ENCODE data around the gene RBM19.

Gene RBM19

GRCh38 chr12:113948151-113948914 is 17.8 kb downstream of the RBM19 start:
- Histone ChIP-seq H3K9me3 (ENCODE audit: insufficient read depth, low read depth, low read length) (no peaks in the 10 kb centered on the region), H3K9ac (ENCODE audit: low read depth, low read length) (no peak overlapping the region), H3K4me3 (ENCODE audit: low read length) (no peak overlapping the region), H3K27ac (ENCODE audit: low read length) (no peak overlapping the region), H3K27me3 (ENCODE audit: insufficient read depth, low read length) (no peaks in the 10 kb centered on the region), H3K4me1 (ENCODE audit: insufficient read depth, low read length) (no peaks in the 10 kb centered on the region), H3K36me3 (ENCODE audit: insufficient read depth, low read depth, low read length) (peaks cover 91% of the 10 kb centered on the region)

- no peaks in the 10 kb centered on the region for H3K4me1 ChIP-seq (ENCODE audit: insufficient read depth, low read length)
- H3K27ac ChIP-seq (ENCODE audit: low read length): no peak overlapping the region
- H3K36me3 ChIP-seq (ENCODE audit: insufficient read depth, low read depth, low read length): peaks cover 91% of the 10 kb centered on the region
- H3K27me3 ChIP-seq (ENCODE audit: insufficient read depth, low read length): no peaks in the 10 kb centered on the region
- no peaks in the 10 kb centered on the region for H3K9me3 ChIP-seq (ENCODE audit: insufficient read depth, low read depth, low read length)
- no peak overlapping the region for H3K4me3 ChIP-seq (ENCODE audit: low read length)
- H3K9ac ChIP-seq (ENCODE audit: low read depth, low read length): no peak overlapping the region
These were observed 19.9 kb downstream of the RBM19 start for GRCh38 chr12:113946175-113946574.

- no peak overlapping the region for H3K27ac ChIP-seq (ENCODE audit: low read length)
- no peak overlapping the region for H3K9ac ChIP-seq (ENCODE audit: low read depth, low read length)
- H3K27me3 ChIP-seq (ENCODE audit: insufficient read depth, low read length): no peaks in the 10 kb centered on the region
- no peaks in the 10 kb centered on the region for H3K9me3 ChIP-seq (ENCODE audit: insufficient read depth, low read depth, low read length)
- H3K36me3 ChIP-seq (ENCODE audit: insufficient read depth, low read depth, low read length): peaks cover 95% of the 10 kb centered on the region
- H3K4me1 ChIP-seq (ENCODE audit: insufficient read depth, low read length): no peaks in the 10 kb centered on the region
- no peak overlapping the region for H3K4me3 ChIP-seq (ENCODE audit: low read length)
These were observed 20.7 kb downstream of the RBM19 start for GRCh38 chr12:113945174-113946173.

GRCh38 chr12:113942209-113942608 is 23.9 kb downstream of the RBM19 start:
- Histone ChIP-seq H3K4me1 (ENCODE audit: insufficient read depth, low read length) (no peaks in the 10 kb centered on the region), H3K27me3 (ENCODE audit: insufficient read depth, low read length) (no peaks in the 10 kb centered on the region), H3K4me3 (ENCODE audit: low read length) (no peak overlapping the region), H3K36me3 (ENCODE audit: insufficient read depth, low read depth, low read length) (peaks cover 95% of the 10 kb centered on the region), H3K9ac (ENCODE audit: low read depth, low read length) (no peak overlapping the region), H3K9me3 (ENCODE audit: insufficient read depth, low read depth, low read length) (no peaks in the 10 kb centered on the region; the same call in 1 of the 2 replicates), H3K27ac (ENCODE audit: low read length) (no peak overlapping the region)

- H3K27me3 ChIP-seq (ENCODE audit: insufficient read depth, low read length): no peaks in the 10 kb centered on the region
- H3K36me3 ChIP-seq (ENCODE audit: insufficient read depth, low read depth, low read length): peaks cover 95% of the 10 kb centered on the region
- H3K27ac ChIP-seq (ENCODE audit: low read length): no peak overlapping the region
- H3K4me3 ChIP-seq (ENCODE audit: low read length): no peak overlapping the region
- no peaks in the 10 kb centered on the region; the same call in 1 of the 2 replicates for H3K9me3 ChIP-seq (ENCODE audit: insufficient read depth, low read depth, low read length)
- H3K4me1 ChIP-seq (ENCODE audit: insufficient read depth, low read length): no peaks in the 10 kb centered on the region
- H3K9ac ChIP-seq (ENCODE audit: low read depth, low read length): no peak overlapping the region
These were observed 25.0 kb downstream of the RBM19 start for GRCh38 chr12:113941208-113941486.

GRCh38 chr12:113940357-113941207 is 25.5 kb downstream of the RBM19 start:
- Histone ChIP-seq H3K9me3 (ENCODE audit: insufficient read depth, low read depth, low read length) (no peaks in the 10 kb centered on the region; the same call in 1 of the 2 replicates), H3K36me3 (ENCODE audit: insufficient read depth, low read depth, low read length) (peaks cover 91% of the 10 kb centered on the region), H3K27me3 (ENCODE audit: insufficient read depth, low read length) (no peaks in the 10 kb centered on the region), H3K4me3 (ENCODE audit: low read length) (no peak overlapping the region), H3K4me1 (ENCODE audit: insufficient read depth, low read length) (no peaks in the 10 kb centered on the region), H3K27ac (ENCODE audit: low read length) (no peak overlapping the region), H3K9ac (ENCODE audit: low read depth, low read length) (no peak overlapping the region)

- Histone ChIP-seq H3K4me1 (ENCODE audit: insufficient read depth, low read length) (no peaks in the 10 kb centered on the region), H3K36me3 (ENCODE audit: insufficient read depth, low read depth, low read length) (peaks cover 90% of the 10 kb centered on the region), H3K9me3 (ENCODE audit: insufficient read depth, low read depth, low read length) (no peaks in the 10 kb centered on the region; the same call in 1 of the 2 replicates), H3K27ac (ENCODE audit: low read length) (no peak overlapping the region), H3K27me3 (ENCODE audit: insufficient read depth, low read length) (no peaks in the 10 kb centered on the region), H3K9ac (ENCODE audit: low read depth, low read length) (no peak overlapping the region), H3K4me3 (ENCODE audit: low read length) (no peak overlapping the region)
These were observed 26.3 kb downstream of the RBM19 start for GRCh38 chr12:113939867-113940266.

- no peaks in the 10 kb centered on the region; the same call in 1 of the 2 replicates for H3K9me3 ChIP-seq (ENCODE audit: insufficient read depth, low read depth, low read length)
These were observed 27.7 kb downstream of the RBM19 start for GRCh38 chr12:113938471-113938870.

GRCh38 chr12:113936460-113936859 is 29.7 kb downstream of the RBM19 start:
- Histone ChIP-seq H3K27ac (ENCODE audit: low read length) (no peak overlapping the region), H3K9ac (ENCODE audit: low read depth, low read length) (no peak overlapping the region), H3K9me3 (ENCODE audit: insufficient read depth, low read depth, low read length) (no peaks in the 10 kb centered on the region; the same call in 1 of the 2 replicates), H3K27me3 (ENCODE audit: insufficient read depth, low read length) (no peaks in the 10 kb centered on the region), H3K4me3 (ENCODE audit: low read length) (no peak overlapping the region), H3K36me3 (ENCODE audit: insufficient read depth, low read depth, low read length) (peaks cover 76% of the 10 kb centered on the region), H3K4me1 (ENCODE audit: insufficient read depth, low read length) (peaks cover 17% of the 10 kb centered on the region; the same call in 1 of the 2 replicates)

More at GRCh38 chr12:113938471-113938870, 27.7 kb downstream of the RBM19 start:
- Histone ChIP-seq H3K36me3 (ENCODE audit: insufficient read depth, low read depth, low read length) (peaks cover 90% of the 10 kb centered on the region), H3K9ac (ENCODE audit: low read depth, low read length) (no peak overlapping the region), H3K27me3 (ENCODE audit: insufficient read depth, low read length) (no peaks in the 10 kb centered on the region), H3K4me3 (ENCODE audit: low read length) (no peak overlapping the region), H3K27ac (ENCODE audit: low read length) (no peak overlapping the region), H3K4me1 (ENCODE audit: insufficient read depth, low read length) (peaks cover 3% of the 10 kb centered on the region; the same call in 1 of the 2 replicates)

GRCh38 chr12:113935459-113935858 is 30.7 kb downstream of the RBM19 start:
- H3K4me1 ChIP-seq (ENCODE audit: insufficient read depth, low read length): peaks cover 17% of the 10 kb centered on the region; the same call in 1 of the 2 replicates
- no peaks in the 10 kb centered on the region; the same call in 1 of the 2 replicates for H3K9me3 ChIP-seq (ENCODE audit: insufficient read depth, low read depth, low read length)
- H3K9ac ChIP-seq (ENCODE audit: low read depth, low read length): no peak overlapping the region
- H3K4me3 ChIP-seq (ENCODE audit: low read length): no peak overlapping the region
- no peaks in the 10 kb centered on the region for H3K27me3 ChIP-seq (ENCODE audit: insufficient read depth, low read length)
- no peak overlapping the region for H3K27ac ChIP-seq (ENCODE audit: low read length)
- H3K36me3 ChIP-seq (ENCODE audit: insufficient read depth, low read depth, low read length): peaks cover 72% of the 10 kb centered on the region

GRCh38 chr12:113934946-113935345 is 31.2 kb downstream of the RBM19 start:
- H3K9ac ChIP-seq (ENCODE audit: low read depth, low read length): no peak overlapping the region
- no peak overlapping the region for H3K4me3 ChIP-seq (ENCODE audit: low read length)
- H3K4me1 ChIP-seq (ENCODE audit: insufficient read depth, low read length): peaks cover 19% of the 10 kb centered on the region; the same call in 1 of the 2 replicates
- peaks cover 69% of the 10 kb centered on the region for H3K36me3 ChIP-seq (ENCODE audit: insufficient read depth, low read depth, low read length)
- no peaks in the 10 kb centered on the region for H3K9me3 ChIP-seq (ENCODE audit: insufficient read depth, low read depth, low read length)
- H3K27ac ChIP-seq (ENCODE audit: low read length): no peak overlapping the region
- H3K27me3 ChIP-seq (ENCODE audit: insufficient read depth, low read length): no peaks in the 10 kb centered on the region
